ENCODE measurements around the gene DGKG. TPM values are rescaled to one million over a fixed set of nuclear protein-coding genes. Genes with fewer than 3 reads are reported as not detected.
A peak's percentile ranks its signal among the peaks of the same experiment; 100 is the strongest.

DGKG gene
- total and polyA plus RNA-seq, 4 donors, result 0.84 to 7.8 (median 1.7) TPM

GRCh38 chr3:186382217-186382885 is 20.3 kb upstream of the DGKG start:
- peaks cover 0 to 2% (median 0%) of the 10 kb centered on the region in 4 donors for H3K9me3 ChIP-seq (ENCODE audit: control insufficient read depth in 4 of 4, low read length in 3 of 4)
- 44% methylated on average over 6 of the region's 6 CpGs for WGBS
- peak; percentile 22 for TF ChIP-seq SP1 (IDR thresholded peaks at IDR 0.05)
- TF ChIP-seq, protein P1, sequence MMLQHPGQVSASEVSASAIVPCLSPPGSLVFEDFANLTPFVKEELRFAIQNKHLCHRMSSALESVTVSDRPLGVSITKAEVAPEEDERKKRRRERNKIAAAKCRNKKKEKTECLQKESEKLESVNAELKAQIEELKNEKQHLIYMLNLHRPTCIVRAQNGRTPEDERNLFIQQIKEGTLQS (IDR thresholded peaks at IDR 0.05), result no peak
- TF ChIP-seq YY1 (IDR thresholded peaks at IDR 0.05), result no peak
- TF ChIP-seq CTCF (IDR thresholded peaks at IDR 0.05; ENCODE audit: low read depth, low read length, missing input control), result no peak
- peak in 1 of 2 donors; percentile 26 for TF ChIP-seq HNF4A (conservative IDR thresholded peaks at IDR 0.05)
- peak in 1 of 2 donors; percentile 25 for TF ChIP-seq RAD21 (IDR thresholded peaks at IDR 0.05)
- H3K4me3 ChIP-seq (ENCODE audit: low read depth in 1 of 3, low read length in 3 of 3), result peak overlapping the region in 1 of 3 donors; percentile 16
- H3K27me3 ChIP-seq (ENCODE audit: control insufficient read depth in 4 of 4, insufficient read depth in 4 of 4, low read length in 3 of 4), result no peaks in the 10 kb centered on the region
- no peaks in the 10 kb centered on the region for H3K36me3 ChIP-seq (ENCODE audit: control insufficient read depth in 4 of 4, insufficient read depth in 3 of 4, low read depth in 1 of 4, low read length in 3 of 4)
- no peak for DNase-seq (ENCODE audit: low spot score)
- no peak overlapping the region for H3K9ac ChIP-seq (ENCODE audit: low read depth in 1 of 2, low read length in 2 of 2)
- peaks cover 0 to 14% (median 8%) of the 10 kb centered on the region in 4 donors for H3K4me1 ChIP-seq (ENCODE audit: control insufficient read depth in 4 of 4, insufficient read depth in 4 of 4, low read length in 3 of 4)
- H3K27ac ChIP-seq (ENCODE audit: low read depth in 1 of 2, low read length in 2 of 2), result peak overlapping the region; percentile 5 to 60

DNA sequence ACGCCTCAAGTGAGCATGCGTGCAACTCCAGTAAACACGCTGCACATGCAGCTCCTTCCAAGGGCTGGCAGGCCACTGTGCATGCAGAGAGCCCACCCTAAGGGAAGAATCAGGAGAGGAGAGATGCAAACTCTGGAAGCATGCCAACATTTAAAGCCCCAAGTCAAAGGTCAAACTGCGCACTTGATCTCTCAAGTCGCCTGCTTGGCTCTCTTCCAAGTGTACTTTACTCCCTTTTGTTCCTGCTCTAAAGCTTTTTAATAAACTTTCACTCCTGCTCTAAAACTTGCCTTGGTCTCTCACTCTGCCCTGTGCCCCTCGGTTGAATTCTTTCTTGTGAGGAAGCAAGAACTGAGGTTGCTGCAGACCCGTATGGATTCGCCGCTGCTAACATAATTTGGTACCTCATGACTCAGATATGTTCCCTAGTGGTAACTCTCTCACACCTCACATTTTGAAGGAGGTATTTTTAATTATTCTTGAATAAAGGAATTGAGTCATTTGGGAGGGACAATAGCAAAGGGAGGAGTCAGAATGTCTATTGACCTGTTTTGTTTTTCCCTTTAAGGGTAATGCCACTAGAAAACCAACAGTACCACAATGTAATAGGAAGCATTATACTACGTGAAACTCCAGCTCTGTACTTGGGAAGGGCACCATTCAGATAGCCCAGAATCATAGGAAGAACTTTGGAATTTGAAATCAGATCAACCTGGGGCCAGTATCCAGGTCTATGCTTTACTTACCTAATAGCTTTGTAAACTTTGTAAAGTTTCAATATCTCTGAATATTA is 19.6 kb upstream of the DGKG start:
- H3K27me3 ChIP-seq (ENCODE audit: control insufficient read depth in 4 of 4, insufficient read depth in 4 of 4, low read length in 3 of 4), result no peaks in the 10 kb centered on the region
- peak overlapping the region in 1 of 3 donors; percentile 16 for H3K4me3 ChIP-seq (ENCODE audit: low read depth in 1 of 3, low read length in 3 of 3)
- H3K4me1 ChIP-seq (ENCODE audit: control insufficient read depth in 4 of 4, insufficient read depth in 4 of 4, low read length in 3 of 4), result peaks cover 0 to 14% (median 8%) of the 10 kb centered on the region in 4 donors
- no peak for TF ChIP-seq CTCF (IDR thresholded peaks at IDR 0.05; ENCODE audit: low read depth, low read length, missing input control)
- TF ChIP-seq HNF4A (conservative IDR thresholded peaks at IDR 0.05), result peak; percentile 66 to 67
- peak; percentile 7 for TF ChIP-seq FOXA2 (IDR thresholded peaks at IDR 0.05)
- TF ChIP-seq MAX (IDR thresholded peaks at IDR 0.05), result peak; percentile 29
- TF ChIP-seq SP1 (IDR thresholded peaks at IDR 0.05), result peak; percentile 36
- no peak for TF ChIP-seq RXRA (IDR thresholded peaks at IDR 0.05)
- TF ChIP-seq FOXA1 (IDR thresholded peaks at IDR 0.05), result no peak
- TF ChIP-seq, protein P2, sequence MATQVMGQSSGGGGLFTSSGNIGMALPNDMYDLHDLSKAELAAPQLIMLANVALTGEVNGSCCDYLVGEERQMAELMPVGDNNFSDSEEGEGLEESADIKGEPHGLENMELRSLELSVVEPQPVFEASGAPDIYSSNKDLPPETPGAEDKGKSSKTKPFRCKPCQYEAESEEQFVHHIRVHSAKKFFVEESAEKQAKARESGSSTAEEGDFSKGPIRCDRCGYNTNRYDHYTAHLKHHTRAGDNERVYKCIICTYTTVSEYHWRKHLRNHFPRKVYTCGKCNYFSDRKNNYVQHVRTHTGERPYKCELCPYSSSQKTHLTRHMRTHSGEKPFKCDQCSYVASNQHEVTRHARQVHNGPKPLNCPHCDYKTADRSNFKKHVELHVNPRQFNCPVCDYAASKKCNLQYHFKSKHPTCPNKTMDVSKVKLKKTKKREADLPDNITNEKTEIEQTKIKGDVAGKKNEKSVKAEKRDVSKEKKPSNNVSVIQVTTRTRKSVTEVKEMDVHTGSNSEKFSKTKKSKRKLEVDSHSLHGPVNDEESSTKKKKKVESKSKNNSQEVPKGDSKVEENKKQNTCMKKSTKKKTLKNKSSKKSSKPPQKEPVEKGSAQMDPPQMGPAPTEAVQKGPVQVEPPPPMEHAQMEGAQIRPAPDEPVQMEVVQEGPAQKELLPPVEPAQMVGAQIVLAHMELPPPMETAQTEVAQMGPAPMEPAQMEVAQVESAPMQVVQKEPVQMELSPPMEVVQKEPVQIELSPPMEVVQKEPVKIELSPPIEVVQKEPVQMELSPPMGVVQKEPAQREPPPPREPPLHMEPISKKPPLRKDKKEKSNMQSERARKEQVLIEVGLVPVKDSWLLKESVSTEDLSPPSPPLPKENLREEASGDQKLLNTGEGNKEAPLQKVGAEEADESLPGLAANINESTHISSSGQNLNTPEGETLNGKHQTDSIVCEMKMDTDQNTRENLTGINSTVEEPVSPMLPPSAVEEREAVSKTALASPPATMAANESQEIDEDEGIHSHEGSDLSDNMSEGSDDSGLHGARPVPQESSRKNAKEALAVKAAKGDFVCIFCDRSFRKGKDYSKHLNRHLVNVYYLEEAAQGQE (IDR thresholded peaks at IDR 0.05), result no peak
- 62% methylated on average over 10 of the region's 10 CpGs for WGBS
- no peak for DNase-seq (ENCODE audit: low spot score)
- H3K9ac ChIP-seq (ENCODE audit: low read depth in 1 of 2, low read length in 2 of 2), result no peak overlapping the region
- H3K27ac ChIP-seq (ENCODE audit: low read depth in 1 of 2, low read length in 2 of 2), result peak overlapping the region; percentile 5 to 60
- H3K9me3 ChIP-seq (ENCODE audit: control insufficient read depth in 4 of 4, low read length in 3 of 4), result peaks cover 0 to 2% (median 0%) of the 10 kb centered on the region in 4 donors
- H3K36me3 ChIP-seq (ENCODE audit: control insufficient read depth in 4 of 4, insufficient read depth in 3 of 4, low read depth in 1 of 4, low read length in 3 of 4), result no peaks in the 10 kb centered on the region

Data from liver (tissue), 9 donors.